Ovary (tissue), 9 donors: Measurements from ENCODE around the gene EXOG. TPM values are rescaled to one million over a fixed set of nuclear protein-coding genes. Genes with fewer than 3 reads are reported as not detected.

Experiments
- DNase-seq, 5 donors: peaks; one replicate each; pipeline ENCODE4 v3.0.0-alpha.2; 2019 to 2020
- H3K27ac ChIP-seq, 2 donors: fragments of 200-600 bp; one replicate each; pipeline versions ENCODE4 v1.5.1 to v1.8.0; 2019 to 2022
- H3K27me3 ChIP-seq: fragments of 200-600 bp; one replicate; pipeline ENCODE4 v1.8.0; 2022
- H3K36me3 ChIP-seq: fragments of 200-600 bp; sonication (generic); one replicate; pipeline ENCODE4 v1.5.1; 2019
- H3K4me1 ChIP-seq: one replicate; pipeline ENCODE4 v1.8.1; 2013; ENCODE audit warnings: mild to moderate bottlenecking, moderate library complexity; ENCODE audit not compliant: insufficient read depth
- H3K4me3 ChIP-seq: fragments of 200-600 bp; sonication (generic); one replicate; pipeline ENCODE4 v1.5.1; 2017
- H3K9me3 ChIP-seq, 2 donors: fragments of 200-600 bp in 1 of 2; sonication (generic) in 1 of 2; one replicate each; pipeline versions ENCODE4 v1.5.1 to v1.8.1; 2013 to 2019; ENCODE audit warnings: mild to moderate bottlenecking in 1 of 2, moderate library complexity in 1 of 2
- EP300 ChIP-seq: sonication (generic); formaldehyde crosslinking; IDR thresholded peaks from one replicate; pipeline ENCODE4 v1.6.1; 2017; ENCODE audit warnings: antibody characterized with exemption
- POLR2A ChIP-seq: fragments of 450-650 bp; IDR thresholded peaks from one replicate; pipeline ENCODE4 v1.6.1; 2017; ENCODE audit warnings: antibody characterized with exemption, mild to moderate bottlenecking, moderate library complexity
- WGBS, 3 donors: extraction: QIAGEN DNeasy Blood & Tissue Kit in 1 of 3; methylation state at CpG; one replicate each; pipeline versions ENCODE4 v1.1.5 to v1.1.7; 2013 to 2017; 5-methylcytosine and 5-hydroxymethylcytosine counted together
- intact Hi-C, 4 donors: fragments of 100-400 bp; cut with DNase I; formaldehyde crosslinking; loops; one replicate each; pipeline versions ENCODE4 v1.11.0 to v1.15.1; 2022 to 2023
- polyA plus RNA-seq, 2 donors: library from polyadenylated mRNA; stranded (reverse); fragments of 200-250 nt in 1 of 2; fragments of 350-450 nt in 1 of 2; fragmentation: Illumina TruSeq in 1 of 2; extraction: RNeasy Lipid Tissue Mini Kit (QIAGEN cat#74804) in 1 of 2; gene quantifications; one replicate each; pipeline ENCODE4 v1.2.3, GENCODE V29; 2013 to 2014
- small RNA-seq: library from RNA; depleted of rRNA; stranded (forward); fragments of <200 nt; gene quantifications from one replicate; pipeline ENCODE3, GENCODE V24; 2016
- total RNA-seq, 7 donors: library from RNA; depleted of rRNA in 2 of 7; stranded (reverse); fragments of >200 nt in 2 of 7; fragmentation: NEBNext Ultra II Directional in 3 of 7; extraction: Animal tissue kit (Norgen Biotek cat#: 25700) in 3 of 7; gene quantifications; one replicate each; pipeline versions ENCODE4 v1.1.0 to v1.2.4, GENCODE V29; 2016 to 2023
- TF ChIP-seq, protein P1 (sequence below), 3 donors: fragments of 450-650 bp in 2 of 3; fragments of 200-600 bp in 1 of 3; IDR thresholded peaks; one replicate each; pipeline versions ENCODE4 v1.5.1 to v1.8.0; 2016 to 2022; ENCODE audit warnings: antibody characterized with exemption in 3 of 3, mild to moderate bottlenecking in 1 of 3
- donor health status: DM: no; HTN: no; CAD: no; lungs with moderate emphysema.
- donor health status: DM: no; HTN: no; CAD: no.
- donor health status: Bipolar disorder and iron deficiency.
- donor health status: DM: yes; HTN: yes; CAD: no.
- donor health status: DM: no; HTN: no; CAD: no.
- donor health status: DM: yes; HTN: yes; CAD: no.

The EXOG gene
- total and polyA plus RNA-seq, 9 donors = 5.4 to 14.8 (median 9.0) TPM

DNA sequence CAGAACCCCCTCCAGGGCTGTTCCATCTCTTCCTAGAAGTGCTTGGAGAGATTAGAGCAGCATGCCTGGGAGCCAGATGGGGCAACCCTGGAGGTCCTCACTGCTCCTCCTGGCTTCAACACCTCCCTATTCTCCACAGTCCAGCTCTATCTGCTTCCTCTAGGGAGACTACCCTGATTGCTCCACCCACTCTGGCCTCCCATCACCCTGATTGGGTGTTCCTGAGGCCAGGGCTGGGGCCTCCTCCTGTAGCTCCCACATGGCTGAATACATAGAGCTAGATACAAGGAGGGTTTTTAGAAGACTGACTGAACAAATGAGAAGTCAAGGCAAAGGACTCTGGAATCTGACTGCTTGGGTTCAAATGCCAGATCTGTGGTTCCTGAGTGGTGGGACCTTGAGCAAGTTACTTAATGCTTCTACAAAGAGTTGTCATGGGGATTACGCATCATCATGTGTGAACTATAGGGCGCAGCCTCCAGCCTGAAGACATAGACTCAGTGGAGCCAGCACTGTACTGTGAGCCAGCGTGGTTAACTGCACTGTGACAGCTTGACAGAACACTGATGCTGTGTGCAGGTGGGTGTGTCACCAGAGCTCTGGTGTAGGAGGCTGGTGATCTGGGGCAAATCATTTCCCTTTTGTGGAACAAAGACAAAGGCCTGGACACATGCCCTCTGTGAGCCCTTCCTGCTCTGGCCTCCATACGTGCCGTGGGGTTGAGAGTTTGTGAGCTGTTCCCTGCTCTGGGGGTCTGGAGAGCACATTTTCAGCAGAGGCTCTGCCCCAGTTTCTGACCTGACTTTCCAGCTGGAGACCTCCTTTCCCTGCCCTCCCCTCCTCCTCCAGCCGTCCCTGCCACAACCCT lies 78.5 kb downstream of the EXOG start:
- Histone ChIP-seq H3K9me3 (no peaks in the 10 kb centered on the region), H3K36me3 (no peaks in the 10 kb centered on the region), H3K27me3 (no peaks in the 10 kb centered on the region), H3K4me1 (no peaks in the 10 kb centered on the region), H3K4me3 (no peak overlapping the region), H3K27ac (no peak overlapping the region)
- 81 to 85% (median 82%) methylated on average over 6 of the region's 6 CpGs for WGBS, 3 donors
- TF ChIP-seq EP300 = no peak
- TF ChIP-seq POLR2A = no peak
- TF ChIP-seq, protein P1, sequence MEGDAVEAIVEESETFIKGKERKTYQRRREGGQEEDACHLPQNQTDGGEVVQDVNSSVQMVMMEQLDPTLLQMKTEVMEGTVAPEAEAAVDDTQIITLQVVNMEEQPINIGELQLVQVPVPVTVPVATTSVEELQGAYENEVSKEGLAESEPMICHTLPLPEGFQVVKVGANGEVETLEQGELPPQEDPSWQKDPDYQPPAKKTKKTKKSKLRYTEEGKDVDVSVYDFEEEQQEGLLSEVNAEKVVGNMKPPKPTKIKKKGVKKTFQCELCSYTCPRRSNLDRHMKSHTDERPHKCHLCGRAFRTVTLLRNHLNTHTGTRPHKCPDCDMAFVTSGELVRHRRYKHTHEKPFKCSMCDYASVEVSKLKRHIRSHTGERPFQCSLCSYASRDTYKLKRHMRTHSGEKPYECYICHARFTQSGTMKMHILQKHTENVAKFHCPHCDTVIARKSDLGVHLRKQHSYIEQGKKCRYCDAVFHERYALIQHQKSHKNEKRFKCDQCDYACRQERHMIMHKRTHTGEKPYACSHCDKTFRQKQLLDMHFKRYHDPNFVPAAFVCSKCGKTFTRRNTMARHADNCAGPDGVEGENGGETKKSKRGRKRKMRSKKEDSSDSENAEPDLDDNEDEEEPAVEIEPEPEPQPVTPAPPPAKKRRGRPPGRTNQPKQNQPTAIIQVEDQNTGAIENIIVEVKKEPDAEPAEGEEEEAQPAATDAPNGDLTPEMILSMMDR (IDR thresholded peaks at IDR 0.05) = no peak
- intact Hi-C loops = no loop called here
- no peak for DNase-seq

DNA sequence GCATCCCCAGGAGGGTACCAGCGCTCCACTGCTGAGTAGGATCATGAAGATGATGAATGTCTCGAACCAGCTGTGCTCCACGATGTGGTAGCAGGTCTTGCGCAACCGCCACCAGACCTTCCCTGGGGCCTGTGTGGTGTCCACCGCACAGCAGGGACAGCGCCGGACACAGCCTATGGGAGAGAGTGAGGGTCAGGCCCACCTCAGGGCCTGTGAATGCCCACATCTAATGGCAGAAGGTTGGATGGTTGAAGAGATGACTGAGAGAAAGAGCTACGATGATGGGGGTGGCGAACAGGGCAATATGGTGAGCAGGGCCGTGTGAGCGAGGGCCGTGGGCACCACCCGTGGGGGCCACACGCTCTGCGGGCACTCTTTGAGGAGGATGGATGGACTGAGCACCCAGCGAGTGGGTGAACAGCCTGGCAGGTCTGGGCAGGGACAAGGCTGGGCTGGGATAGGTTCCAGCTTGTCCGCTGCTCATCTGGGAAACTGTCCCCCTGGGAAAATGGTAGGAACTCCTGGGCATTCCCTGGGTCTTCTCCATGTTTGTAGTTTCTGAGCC lies 79.2 kb downstream of the EXOG start:
- DNase-seq = no peak
- WGBS, 3 donors = 88 to 93% (median 93%) methylated on average over 18 of the region's 18 CpGs
- Histone ChIP-seq H3K36me3 (no peaks in the 10 kb centered on the region), H3K4me3 (no peak overlapping the region), H3K27me3 (no peaks in the 10 kb centered on the region), H3K9me3 (no peaks in the 10 kb centered on the region), H3K4me1 (no peaks in the 10 kb centered on the region), H3K27ac (no peak overlapping the region)
- TF ChIP-seq, protein P1 (IDR thresholded peaks at IDR 0.05) = no peak
- no peak for TF ChIP-seq EP300
- intact Hi-C loops = no loop called here

Small RNA genes within 50 kb of the gene (small RNA-seq; reads per million reads assigned to genes)
- gene RF00019 = not detected

Other genes with a start within 250 kb of the EXOG start
- gene SLC22A13, start 230.5 kb upstream of the EXOG start, total RNA-seq = under 1 TPM in 5 of 7 donors, not detected in 2; 0.12 to 0.46 (median 0.18) TPM
- not detected for gene SLC22A13, start 230.5 kb upstream of the EXOG start, polyA plus RNA-seq
- gene SLC22A14, start 214.0 kb upstream of the EXOG start, total RNA-seq = under 1 TPM in 1 of 7 donors, not detected in 6; 0.12 TPM
- under 1 TPM in 1 of 2 donors, not detected in 1; 0.55 TPM for gene SLC22A14, start 214.0 kb upstream of the EXOG start, polyA plus RNA-seq
- 1 to 10 TPM; 1.4 to 7.0 (median 5.6) TPM for gene XYLB, start 149.6 kb upstream of the EXOG start, total RNA-seq
- 1 to 10 TPM; 1.8 to 3.5 TPM for gene XYLB, start 149.6 kb upstream of the EXOG start, polyA plus RNA-seq
- gene ACVR2B, start 42.5 kb upstream of the EXOG start, total RNA-seq = 10 to 100 TPM in 5 of 7 donors, 1 to 10 TPM in 2; 6.0 to 16.0 (median 10.8) TPM
- gene ACVR2B, start 42.5 kb upstream of the EXOG start, polyA plus RNA-seq = 1 to 10 TPM; 3.3 to 3.7 TPM
- gene SCN5A, start 153.3 kb downstream of the EXOG start, total RNA-seq = 1 to 10 TPM in 6 of 7 donors, under 1 TPM in 1; 0.83 to 4.7 (median 2.2) TPM
- gene SCN5A, start 153.3 kb downstream of the EXOG start, polyA plus RNA-seq = under 1 TPM; 0.67 to 0.71 TPM